HG02970 (cell line): ENCODE data around the gene UPF2.
"Not testable (repeated sequence)": the region's sequence is repeated elsewhere in the genome, so short reads cannot be mapped to it uniquely, and the experiment has no call there.

Experiments
- ATAC-seq: cut with Tn5 transposase; IDR thresholded peaks from one replicate; pipeline ENCODE4 v1.9.1; 2021; ENCODE audit warnings: mild to moderate bottlenecking, moderate library complexity, moderate number of reproducible peaks; ENCODE audit not compliant: unreplicated experiment, low FRiP score

Gene UPF2

DNA sequence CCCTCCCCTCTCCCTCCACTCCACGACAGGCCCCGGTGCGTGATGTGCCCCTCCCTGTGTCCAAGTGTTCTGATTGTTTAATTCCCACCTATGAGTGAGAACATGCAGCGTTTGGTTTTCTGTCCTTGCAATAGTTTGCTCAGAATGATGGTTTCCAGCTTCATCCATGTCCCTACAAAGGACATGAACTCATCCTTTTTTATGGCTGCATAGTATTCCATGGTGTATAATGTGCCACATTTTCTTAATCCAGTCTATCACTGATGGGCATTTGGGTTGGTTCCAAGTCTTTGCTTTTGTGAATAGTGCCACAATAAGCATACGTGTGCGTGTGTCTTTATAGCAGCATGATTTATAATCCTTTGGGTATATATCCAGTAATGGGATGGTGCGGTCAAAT, 70.1 kb downstream of the UPF2 start:
- ATAC-seq = not testable (repeated sequence)

DNA sequence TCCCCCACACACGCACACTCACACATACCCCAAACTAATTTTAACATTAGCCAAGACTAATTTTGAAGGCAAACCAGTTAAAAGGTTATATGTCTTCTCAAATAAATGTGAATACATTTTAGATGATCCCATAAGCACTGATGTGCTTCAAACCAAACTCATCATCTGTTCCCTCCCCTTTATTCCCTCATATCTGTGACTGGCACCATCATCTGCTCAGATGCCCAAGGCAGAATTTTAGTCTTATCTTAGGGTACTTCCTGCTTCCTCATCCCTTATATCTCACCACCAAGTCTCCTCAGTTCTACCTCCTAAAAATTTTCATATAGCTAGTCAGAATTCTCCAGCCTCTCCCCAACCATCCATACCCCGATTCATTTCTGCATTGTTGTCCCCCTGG, 80.4 kb downstream of the UPF2 start:
- no peak for ATAC-seq

DNA sequence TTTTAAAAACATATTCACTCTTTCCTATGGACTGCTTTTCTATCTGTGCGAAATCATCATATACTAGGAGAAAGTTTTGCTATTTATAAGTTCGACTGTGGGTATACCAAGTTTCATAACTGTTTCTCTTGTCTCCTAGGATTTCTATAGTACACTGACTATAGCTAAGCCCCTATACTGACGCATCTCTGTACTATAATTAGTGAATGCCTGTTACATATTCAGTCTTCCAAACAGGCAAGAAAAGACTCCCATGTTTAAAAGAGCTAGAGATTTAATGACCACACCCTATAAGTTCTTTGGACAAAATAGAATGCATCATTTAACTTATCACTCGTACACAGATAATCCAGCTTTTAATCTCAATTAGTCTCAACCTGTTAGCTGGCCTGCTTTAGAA, 80.8 kb downstream of the UPF2 start:
- ATAC-seq = no peak

DNA sequence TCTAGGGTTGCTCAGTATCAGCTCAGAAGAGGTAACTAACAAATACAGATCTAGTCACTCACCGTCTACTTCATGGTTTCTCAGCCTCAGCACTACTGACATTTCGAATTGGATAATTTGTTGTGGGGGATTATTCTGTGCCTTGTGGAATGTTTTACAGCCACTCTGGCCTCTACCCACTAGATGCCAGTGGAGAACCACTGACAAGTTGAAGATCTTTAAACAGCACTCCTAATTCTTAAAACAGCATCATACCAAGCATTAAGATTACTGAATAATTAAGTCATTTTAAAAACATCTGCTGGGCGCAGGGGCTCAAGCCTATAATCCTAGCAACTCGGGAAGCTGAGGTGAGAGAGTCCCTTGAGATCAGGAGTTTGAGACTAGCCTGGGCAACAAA, 82.6 kb downstream of the UPF2 start:
- no peak for ATAC-seq

DNA sequence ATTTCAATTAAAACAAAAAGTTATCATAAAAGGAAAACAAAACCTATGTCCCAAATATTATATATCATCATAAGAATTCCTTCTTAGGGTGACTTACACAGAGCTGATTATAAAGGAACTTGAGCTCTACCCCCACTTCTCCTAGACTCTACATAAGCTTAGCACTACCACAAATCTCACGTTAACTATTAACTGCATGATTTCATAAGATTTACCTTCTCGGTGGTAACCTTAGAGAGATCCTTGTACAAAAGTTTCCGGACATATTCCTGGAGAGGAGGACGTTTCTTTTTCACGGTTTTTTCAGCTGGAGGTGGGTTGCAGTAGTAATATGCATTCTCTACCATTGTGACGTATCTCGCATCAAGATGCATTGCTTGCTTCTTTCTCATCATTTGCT, 83.7 kb downstream of the UPF2 start:
- no peak for ATAC-seq

DNA sequence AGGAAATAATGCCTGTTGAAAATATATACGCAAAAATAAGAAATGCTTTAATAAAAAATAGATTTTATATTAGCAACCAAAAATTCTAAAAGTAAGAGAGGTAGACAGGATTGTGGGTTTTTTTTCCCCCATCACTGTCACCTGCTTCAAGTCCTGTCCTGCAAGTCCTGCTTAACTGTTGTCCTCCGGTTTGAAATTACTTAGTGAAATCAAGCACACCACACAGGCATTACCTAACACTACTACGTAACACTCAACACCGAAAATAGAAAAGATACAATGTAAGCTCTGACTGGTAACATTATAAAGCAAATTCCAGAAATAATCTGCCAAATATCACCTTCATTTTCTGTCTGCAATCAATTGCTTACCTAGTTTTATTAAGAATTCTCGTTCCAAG, 90.9 kb downstream of the UPF2 start:
- no peak for ATAC-seq

DNA sequence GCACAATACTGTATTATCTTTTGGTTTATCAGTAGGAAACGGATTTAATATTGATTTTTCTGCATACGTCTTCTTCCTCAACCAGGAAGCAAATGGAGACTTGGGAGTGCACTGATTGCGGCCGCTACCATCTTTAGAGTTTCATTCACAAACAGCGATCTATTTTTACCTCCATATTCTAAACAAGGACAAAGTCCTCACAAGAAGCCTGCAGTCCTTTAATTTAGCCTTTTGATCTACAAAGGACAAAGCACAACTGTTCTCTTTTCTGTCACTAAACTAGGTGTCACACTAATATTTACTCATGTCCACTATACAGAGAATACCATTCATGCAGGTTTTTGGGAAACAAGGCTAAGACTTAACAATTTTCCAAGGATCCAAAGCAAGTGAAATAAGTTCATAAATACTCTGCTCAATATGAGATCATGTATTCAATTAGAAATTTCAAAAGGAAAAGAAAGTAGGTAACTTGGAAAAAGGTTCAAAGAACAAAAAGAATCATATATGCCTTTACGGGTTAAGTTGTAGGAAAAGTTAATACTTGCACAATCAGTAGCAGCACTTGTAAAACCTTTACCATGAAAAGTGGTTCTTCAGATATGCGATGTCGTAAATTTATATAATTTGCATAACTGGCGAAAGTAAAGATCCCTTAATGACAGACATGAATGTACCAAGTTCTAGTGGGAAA, 92.1 kb downstream of the UPF2 start:
- no peak for ATAC-seq

DNA sequence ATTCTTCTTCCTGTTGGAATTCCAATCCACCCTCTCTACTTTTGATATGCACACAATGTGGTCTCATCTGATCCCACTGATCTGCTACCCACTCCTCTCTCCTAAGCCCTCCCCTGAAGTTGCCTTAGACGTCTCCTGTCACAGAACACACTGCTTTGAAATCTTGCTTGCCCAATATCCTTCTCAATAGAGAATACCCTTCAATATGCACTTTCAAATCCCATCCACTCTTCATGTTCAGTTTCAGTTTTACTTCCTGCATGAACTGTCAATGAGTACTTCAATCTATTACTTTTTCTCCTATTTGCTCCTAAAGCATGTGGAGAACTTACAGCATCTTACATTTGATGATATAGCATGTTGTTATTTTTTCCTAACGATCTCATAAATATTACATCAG, 93.5 kb downstream of the UPF2 start:
- no peak for ATAC-seq

DNA sequence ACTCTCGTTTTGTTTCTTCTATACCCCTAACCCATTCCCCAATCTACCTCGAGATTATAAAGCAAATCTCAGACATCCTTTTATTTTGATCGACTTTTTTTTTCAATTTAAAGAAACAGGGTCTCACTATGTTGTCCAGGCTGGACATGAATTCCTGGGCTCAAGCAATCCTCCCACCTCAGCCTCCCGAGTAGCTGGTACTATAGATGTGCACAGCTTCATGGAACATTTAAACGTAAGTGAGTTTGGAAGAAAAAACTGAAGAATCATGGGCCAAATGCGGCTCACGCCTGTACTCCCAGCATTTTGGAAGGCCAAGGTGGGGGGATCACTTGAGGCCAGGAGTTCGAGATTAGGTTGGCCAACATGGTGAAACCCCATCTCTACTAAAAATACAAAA, 96.0 kb downstream of the UPF2 start:
- no peak for ATAC-seq

DNA sequence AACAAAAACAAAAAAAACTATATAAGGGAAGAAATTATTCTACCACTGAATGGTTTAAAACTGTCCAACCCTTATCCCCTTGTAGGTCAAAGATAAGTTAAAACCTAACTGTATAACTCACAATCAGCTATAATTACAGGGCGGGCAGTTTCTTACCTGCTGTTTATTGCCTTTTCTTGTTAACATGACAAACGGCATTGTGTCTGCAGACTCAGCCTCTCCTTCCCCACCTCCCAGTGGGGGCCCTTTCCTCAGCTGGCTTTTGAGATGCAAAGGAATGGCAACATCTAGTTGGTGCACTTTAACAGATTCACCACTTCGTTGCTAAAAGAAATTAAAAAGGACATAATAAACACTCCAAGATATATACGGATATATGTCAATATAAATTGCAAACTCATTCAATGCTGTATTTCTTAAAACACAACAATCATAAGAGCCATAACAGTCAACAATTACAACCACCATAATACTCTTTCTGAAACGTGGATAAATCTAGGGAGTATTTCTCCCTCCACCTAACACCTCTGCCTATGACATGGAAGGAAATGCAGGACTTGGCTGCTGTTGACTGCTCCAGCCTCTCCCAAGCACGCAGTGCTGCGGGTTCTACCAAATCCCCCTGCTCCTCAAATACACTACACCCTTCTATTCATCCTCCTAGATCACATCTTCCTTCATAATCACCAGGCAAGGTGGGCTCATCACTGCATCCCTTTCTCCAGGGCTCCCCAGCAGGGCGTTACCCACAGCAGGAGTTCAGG, 106.0 kb downstream of the UPF2 start:
- ATAC-seq = no peak

DNA sequence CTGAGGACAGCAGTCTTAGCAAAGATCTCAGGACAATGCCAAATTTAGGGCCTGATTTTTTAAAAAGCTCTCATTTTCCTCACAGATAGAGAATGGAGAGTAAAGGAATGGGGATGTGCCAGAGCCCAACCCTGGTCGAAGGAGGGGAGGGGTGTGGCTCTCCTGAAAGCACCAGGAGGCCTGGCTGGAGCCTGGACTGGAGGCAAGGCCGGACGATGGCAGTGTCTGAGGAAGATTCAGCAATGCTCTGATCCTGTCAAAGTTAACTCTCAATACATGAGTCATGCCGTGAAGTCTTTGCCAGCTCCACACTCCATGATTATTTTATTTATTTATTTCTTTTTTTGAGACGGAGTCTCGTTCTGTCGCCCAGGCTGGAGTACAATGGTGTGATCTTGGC, 108.3 kb downstream of the UPF2 start:
- no peak for ATAC-seq

DNA sequence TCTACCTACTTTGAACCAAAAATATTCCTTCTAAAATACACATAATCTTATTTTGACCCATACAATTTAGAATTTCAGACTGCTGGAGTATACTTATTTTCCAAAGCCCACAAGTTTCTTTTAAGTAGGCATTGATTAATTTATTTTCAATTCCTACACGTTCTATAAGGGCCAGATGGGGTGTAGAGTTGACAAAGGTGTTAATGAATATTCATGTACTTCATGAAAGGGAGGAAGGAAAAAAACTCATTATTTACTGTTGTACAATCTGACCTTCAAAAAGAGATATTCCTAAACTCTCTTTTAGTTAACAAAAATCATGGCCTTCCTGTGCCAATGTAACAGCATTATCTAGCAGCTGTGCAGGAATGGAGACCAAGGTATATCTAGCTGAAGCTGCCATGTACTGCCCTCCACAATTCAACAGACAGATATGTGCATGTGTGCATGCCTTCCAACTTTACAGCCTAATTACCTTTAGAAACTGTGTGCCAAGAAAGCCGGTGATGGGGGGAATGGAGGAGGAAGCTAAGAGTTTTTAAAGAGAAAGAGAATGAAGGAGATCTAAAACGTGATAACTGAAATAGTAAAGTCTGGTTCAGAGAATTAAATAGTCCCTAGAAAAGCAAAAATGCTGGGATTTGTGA, 108.9 kb downstream of the UPF2 start:
- no peak for ATAC-seq

DNA sequence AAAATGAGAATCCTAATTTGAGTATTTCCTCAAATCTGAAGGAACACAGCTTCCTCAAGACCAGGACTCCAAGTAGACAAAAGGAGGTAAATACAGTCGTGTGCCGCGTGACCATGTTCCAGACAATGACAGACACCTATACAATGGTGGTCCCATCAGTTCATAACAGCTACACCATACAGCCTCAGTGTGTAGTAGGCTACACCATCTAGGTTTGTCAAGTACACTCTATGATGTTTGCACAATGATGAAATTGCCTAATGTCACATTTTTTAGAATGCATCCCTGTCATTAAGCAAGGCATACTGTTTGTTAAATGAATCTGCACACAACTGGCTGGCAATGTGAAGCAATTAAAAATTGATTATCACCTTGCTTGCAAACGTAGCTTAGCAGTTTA, 111.6 kb downstream of the UPF2 start:
- no peak for ATAC-seq

DNA sequence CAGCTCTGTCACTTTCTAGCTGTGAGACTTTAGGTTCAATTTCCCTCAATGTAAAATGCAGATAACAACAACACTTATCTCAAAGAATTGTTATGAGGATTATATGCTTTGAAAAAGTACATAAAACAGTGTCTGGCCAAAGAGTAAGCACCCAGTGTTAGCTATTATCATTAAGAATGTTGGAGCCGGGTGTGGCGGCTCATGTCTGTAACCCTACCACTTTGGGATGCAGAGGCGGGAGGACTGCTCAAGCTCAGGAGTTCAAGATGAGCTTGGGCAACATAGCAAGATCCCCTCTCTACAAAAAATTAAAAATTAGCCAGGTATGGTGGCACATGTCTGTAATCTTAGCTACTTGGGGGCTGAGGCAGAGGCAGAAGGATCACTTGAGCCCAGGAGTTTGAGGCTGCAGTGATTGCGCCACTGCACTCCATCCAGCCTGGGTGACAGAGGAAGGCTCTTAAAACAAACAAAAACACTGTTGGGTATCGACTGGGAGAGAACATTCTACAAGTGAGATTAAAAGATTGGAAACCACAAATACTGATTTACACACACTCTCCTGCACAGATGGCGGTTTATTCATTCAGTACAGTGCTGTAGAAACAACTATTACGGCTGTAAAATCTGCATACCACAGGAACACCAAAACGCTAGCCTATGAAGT, 112.2 kb downstream of the UPF2 start:
- ATAC-seq = no peak

DNA sequence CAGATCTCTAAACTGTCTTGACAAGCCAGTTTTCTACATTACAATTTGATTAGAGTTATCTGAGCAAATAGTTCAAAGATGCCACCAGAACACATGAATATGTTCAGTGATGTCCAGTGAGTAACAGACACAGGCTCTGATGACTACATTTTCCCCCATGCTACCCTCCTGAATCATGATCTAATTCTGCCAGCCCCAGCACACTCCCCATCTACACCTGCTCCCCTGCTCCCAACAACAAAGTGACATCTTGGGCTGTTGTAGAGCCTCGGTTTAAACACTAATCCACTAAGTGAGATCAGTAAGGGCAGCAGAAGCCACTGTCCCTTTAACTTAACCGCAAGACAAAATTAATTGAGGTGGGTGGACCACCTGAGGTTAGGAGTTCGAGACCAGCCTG, 114.9 kb downstream of the UPF2 start:
- ATAC-seq = no peak

DNA sequence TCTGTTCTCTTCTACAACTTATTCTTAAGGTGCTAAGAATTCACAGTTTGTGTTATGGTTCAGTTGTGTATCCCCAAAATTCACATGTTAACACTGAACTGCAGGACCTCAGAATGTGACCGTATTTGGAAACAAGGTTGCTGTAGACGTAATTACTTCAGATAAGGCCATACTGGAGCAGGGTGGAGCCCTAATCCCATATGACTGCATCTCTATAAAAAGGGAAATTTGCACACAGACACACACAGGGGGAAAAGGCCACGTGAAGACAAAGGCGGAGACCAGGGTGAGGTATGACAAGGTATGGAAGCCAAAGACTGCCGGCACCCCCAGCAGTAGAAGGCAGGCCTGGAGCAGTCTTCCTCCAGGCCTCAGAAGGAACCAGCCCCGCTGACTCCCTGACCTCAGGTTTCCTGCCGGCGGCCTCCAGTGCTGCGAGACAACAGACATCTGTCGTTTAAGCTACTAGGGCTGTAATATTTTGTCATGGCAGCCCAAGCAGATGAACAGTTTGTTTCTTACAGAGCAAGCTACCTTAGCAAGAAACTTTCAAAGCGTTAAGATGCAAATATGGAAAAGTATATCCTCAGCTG, 120.7 kb downstream of the UPF2 start:
- no peak for ATAC-seq

DNA sequence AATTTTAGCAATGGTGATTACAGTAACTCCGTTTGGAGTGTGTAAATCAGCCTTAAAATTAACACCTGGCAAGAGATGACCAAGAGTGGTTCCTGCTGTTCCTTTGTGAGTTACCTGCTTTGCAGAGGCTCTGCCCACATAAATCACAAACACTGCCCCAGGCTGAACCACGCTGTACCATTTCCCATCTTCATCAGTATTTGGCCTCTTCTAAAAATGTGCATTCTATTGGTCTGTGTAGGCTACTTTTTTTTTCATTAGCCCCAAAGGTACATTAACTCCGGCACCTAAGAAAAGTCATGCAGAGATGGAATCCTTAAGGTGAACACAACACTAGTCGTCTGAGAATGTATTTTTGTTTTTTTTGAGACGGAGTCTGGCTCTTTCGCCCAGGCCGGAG, 123.3 kb downstream of the UPF2 start:
- no peak for ATAC-seq

DNA sequence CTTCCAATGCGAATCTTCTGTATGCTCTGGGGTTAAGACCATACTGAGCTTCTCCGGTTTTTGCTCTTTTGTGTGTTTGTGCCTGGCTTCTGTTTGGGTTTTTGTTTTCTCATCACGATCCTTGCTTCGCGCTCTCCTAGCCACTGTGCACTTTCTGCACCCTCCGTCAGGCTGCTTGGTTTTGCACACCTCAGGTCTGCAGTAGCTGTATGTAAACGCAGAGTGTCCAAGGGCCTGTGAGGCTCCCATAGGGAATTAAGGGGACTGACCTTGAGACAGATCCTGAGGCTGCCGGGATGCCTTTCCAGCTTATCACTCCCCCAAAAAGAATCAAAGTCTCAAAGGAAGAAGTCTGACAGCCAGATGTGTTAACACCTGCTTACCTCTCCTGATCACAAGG, 124.2 kb downstream of the UPF2 start:
- no peak for ATAC-seq

DNA sequence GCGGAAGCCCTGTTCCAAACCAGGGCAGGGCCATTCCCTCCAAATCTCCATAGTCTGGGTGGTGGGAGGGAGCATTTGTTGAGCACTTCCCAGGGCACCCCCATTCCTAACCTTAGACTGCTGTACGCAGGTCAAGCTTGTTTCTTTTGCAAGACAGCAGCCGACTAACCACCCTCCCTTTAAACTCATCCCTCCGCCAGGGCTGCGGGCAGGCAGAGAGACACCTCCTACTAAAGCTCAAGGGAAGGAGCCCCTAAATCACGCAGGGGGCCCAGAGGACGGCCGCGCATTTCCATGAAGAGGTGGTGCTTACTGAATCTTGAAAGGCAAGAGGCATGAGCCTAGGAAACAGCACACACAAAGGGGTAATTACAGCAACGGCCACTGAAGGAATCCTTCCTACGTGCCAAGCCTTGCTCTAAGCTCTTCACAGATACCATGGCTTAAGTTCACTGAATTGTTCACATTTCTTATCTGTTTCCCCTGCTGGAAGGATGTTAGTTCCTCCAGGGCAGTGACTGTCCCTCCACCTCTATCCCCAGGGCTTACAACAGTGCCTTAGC, 129.4 kb downstream of the UPF2 start:
- ATAC-seq = no peak

DNA sequence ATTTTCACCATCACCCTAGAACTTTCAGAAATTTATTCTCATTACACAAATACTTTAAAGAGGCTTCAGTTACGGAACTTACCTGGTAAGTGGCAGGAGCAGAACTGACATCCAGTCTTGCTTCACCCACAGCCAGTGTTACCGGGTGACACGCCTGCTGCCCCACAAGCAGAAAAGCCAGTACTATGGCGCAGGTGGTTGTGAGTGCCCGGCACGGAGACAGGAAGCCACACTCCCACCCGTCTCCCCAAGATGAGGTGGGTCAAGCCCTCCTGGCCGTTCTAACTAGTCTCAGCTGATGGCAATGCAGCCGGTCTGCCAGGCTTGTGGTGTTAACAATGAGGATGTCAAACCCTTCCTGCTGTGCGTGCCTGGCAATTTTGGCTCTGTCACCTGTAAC, 132.5 kb downstream of the UPF2 start:
- ATAC-seq = no peak

DNA sequence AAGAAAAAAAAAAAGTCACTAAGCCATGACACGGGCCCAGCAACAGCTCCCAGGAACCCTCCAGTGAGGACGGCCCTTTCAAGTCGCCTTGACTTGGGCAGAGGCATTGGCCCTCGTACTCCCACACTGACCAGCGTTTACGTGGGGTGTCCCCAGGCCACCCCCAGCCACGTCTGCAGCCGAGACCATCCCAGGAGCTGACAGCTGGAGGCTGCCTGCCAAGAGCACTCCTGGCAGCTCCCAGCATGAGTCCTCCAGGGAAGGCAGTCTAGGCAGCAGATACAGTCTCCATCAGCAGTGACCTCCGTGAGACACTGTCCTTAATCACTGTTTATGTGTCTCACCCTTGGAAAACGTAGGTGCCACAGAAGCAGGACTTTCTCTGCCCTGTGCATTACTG, 133.0 kb downstream of the UPF2 start:
- no peak for ATAC-seq
